ENCODE measurements around the gene HSP90B1. TPM values are rescaled to one million over a fixed set of nuclear protein-coding genes. Genes with fewer than 3 reads are reported as not detected.
A peak's percentile ranks its signal among the peaks of the same experiment; 100 is the strongest.

HSP90B1 gene
- total and polyA plus RNA-seq, 4 experiments from 2014 or later: 199 to 534 (median 384) TPM

DNA sequence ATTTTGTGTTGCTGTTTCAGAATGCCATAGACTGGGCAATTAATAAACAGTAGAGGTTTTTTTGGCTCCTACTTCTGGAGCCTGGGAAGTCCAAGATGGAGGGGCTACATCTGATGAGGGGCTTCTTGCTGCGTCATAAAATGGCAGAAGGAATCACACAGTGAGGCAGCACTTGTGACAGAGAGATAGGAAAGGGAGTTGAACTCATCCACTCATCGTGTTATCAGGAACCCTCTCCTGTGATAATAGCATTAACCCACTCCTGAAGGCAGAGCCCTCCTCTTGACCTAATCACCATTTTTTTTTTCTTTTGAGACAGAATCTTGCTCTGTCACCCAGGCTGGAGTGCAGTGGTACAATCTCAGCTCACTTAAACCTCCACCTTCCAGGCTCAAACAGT lies 45.2 kb downstream of the HSP90B1 start:
- H3K27me3 ChIP-seq (ENCODE audit: insufficient read depth, low read length): no peaks in the 10 kb centered on the region
- no peak for DNase-seq
- Mint-ChIP-seq H3K27me3 (no peaks in the 10 kb centered on the region), H3K4me1 (peaks cover 22 to 64% (median 34%) of the 10 kb centered on the region in 4 donors), H3K9me3 (no peaks in the 10 kb centered on the region), H3K27ac (no peak overlapping the region), H3K4me3 (no peak overlapping the region), H3K36me3 (peaks cover 35 to 54% of the 10 kb centered on the region in 2 donors)
- H3K27ac ChIP-seq (ENCODE audit: low read depth, low read length): no peak overlapping the region
- peaks cover 19% of the 10 kb centered on the region for H3K36me3 ChIP-seq (ENCODE audit: insufficient read depth, low read length)
- intact Hi-C loops (cut with micrococcal nuclease): no loop called here
- H3K9me3 ChIP-seq (ENCODE audit: control insufficient read depth in 1 of 2, low read length in 2 of 2): no peaks in the 10 kb centered on the region
- H3K4me1 ChIP-seq (ENCODE audit: insufficient read depth, low read length): peaks cover 11% of the 10 kb centered on the region
- CTCF ChIA-PET (ENCODE audit: partially characterized antibody): no interaction called here
- POLR2A ChIA-PET (ENCODE audit: partially characterized antibody): interaction anchor here (2.5 kb wide), 1 partner anchor 9 kb away, joined by 8 read pairs; the partner anchor contains the start of gene TDG
- no peak overlapping the region for H3K4me3 ChIP-seq (ENCODE audit: low read length in 2 of 2)

DNA sequence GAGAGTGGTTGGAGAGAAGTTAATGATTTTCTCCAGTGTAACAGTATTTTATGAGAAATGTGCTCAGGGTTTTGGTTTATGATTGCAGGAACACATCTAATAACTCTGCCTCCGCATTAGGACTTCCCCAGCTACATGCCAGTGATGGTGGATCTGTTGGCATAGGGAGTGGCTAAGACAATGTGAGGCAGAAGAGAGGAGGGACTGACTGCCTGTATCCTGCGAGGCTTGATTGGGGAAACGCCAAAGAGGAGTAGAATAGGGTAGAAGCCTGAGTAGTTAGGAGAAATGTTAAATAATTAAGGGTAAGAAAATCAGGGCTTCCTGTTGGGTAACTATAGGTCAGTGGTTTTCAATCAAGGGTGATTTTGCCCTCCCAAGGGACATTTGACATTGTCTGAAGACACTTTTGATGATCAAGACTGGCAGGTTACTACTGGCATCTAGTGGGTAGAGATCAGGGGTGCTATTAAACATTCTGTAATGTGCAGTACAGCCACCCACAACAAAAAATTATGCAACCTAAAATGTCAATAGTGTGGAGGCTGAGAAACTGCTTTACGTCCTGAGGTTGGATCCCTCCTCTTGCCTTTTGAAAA lies 48.3 kb downstream of the HSP90B1 start:
- Mint-ChIP-seq H3K27ac (peak overlapping the region in 3 of 7 donors; percentile 22 to 83 (median 68)), H3K9me3 (no peaks in the 10 kb centered on the region), H3K27me3 (no peaks in the 10 kb centered on the region), H3K4me1 (peaks cover 8 to 40% (median 15%) of the 10 kb centered on the region in 4 donors), H3K36me3 (peaks cover 42 to 64% of the 10 kb centered on the region in 2 donors), H3K4me3 (no peak overlapping the region)
- Histone ChIP-seq H3K27me3 (ENCODE audit: insufficient read depth, low read length) (no peaks in the 10 kb centered on the region), H3K4me1 (ENCODE audit: insufficient read depth, low read length) (no peaks in the 10 kb centered on the region), H3K9me3 (ENCODE audit: control insufficient read depth in 1 of 2, low read length in 2 of 2) (no peaks in the 10 kb centered on the region), H3K27ac (ENCODE audit: low read depth, low read length) (no peak overlapping the region), H3K4me3 (ENCODE audit: low read length in 2 of 2) (no peak overlapping the region), H3K36me3 (ENCODE audit: insufficient read depth, low read length) (peaks cover 29% of the 10 kb centered on the region)
- POLR2A ChIA-PET (ENCODE audit: partially characterized antibody): interaction anchor here (2.4 kb wide), 1 partner anchor 49 kb away, joined by 9 read pairs; the partner anchor contains the start of gene HSP90B1
- intact Hi-C loops (cut with micrococcal nuclease): no loop called here
- CTCF ChIA-PET (ENCODE audit: partially characterized antibody): no interaction called here
- DNase-seq: no peak

DNA sequence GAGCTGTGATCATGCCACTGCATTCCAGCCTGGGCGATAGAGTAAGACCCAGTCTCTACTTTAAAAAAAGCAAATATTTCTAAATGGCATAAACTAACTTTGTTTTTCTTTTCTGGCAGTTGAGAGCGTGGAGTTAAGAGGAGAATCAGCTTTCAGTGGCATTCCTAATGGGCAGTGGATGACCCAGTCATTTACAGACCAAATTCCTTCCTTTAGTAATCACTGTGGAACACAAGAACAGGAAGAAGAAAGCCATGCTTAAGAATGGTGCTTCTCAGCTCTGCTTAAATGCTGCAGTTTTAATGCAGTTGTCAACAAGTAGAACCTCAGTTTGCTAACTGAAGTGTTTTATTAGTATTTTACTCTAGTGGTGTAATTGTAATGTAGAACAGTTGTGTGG lies 56.6 kb downstream of the HSP90B1 start:
- Mint-ChIP-seq H3K27me3 (no peaks in the 10 kb centered on the region), H3K9me3 (no peaks in the 10 kb centered on the region), H3K4me3 (no peak overlapping the region), H3K36me3 (peaks cover 20 to 49% of the 10 kb centered on the region in 2 donors), H3K27ac (no peak overlapping the region), H3K4me1 (no peaks in the 10 kb centered on the region)
- Histone ChIP-seq H3K27ac (ENCODE audit: low read depth, low read length) (no peak overlapping the region), H3K4me1 (ENCODE audit: insufficient read depth, low read length) (no peaks in the 10 kb centered on the region), H3K36me3 (ENCODE audit: insufficient read depth, low read length) (peaks cover 44% of the 10 kb centered on the region), H3K4me3 (ENCODE audit: low read length in 2 of 2) (no peak overlapping the region), H3K27me3 (ENCODE audit: insufficient read depth, low read length) (no peaks in the 10 kb centered on the region), H3K9me3 (ENCODE audit: control insufficient read depth in 1 of 2, low read length in 2 of 2) (no peaks in the 10 kb centered on the region)
- ChIA-PET POLR2A (ENCODE audit: partially characterized antibody) (interaction anchor here (1.2 kb wide), 1 partner anchor 10 kb away, joined by 4 read pairs; no protein-coding TSS in a partner anchor), CTCF (ENCODE audit: partially characterized antibody) (interaction anchor here (1.2 kb wide), 1 partner anchor 122 kb away, joined by 4 read pairs; no protein-coding TSS in a partner anchor)
- intact Hi-C loops (cut with micrococcal nuclease): no loop called here
- no peak for DNase-seq

DNA sequence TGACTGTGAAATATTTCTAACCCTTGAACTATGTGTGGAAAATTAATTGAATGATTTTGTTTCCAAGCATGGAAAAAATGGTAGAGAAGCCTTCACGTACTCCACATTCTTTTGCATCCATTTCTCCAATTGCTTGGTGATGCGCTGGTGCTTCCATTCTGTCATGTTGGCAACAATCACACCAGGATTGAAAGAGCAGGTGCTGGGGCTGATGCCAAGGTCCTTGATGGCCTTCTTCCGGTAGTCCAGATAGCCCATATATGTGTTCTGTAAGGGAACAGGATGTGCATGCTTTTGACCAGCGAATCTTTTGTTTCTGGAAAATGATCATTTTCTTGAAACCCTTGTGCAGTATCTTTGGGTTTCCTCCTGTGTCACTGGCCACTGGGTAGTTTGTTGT lies 64.0 kb downstream of the HSP90B1 start:
- intact Hi-C loops (cut with micrococcal nuclease): no loop called here
- Mint-ChIP-seq H3K27ac (no peak overlapping the region), H3K4me3 (no peak overlapping the region), H3K4me1 (no peaks in the 10 kb centered on the region), H3K9me3 (no peaks in the 10 kb centered on the region), H3K27me3 (peaks cover 3 to 4% of the 10 kb centered on the region in 2 donors), H3K36me3 (peaks cover 0 to 6% of the 10 kb centered on the region in 2 donors)
- H3K9me3 ChIP-seq (ENCODE audit: control insufficient read depth in 1 of 2, low read length in 2 of 2): no peaks in the 10 kb centered on the region
- H3K27me3 ChIP-seq (ENCODE audit: insufficient read depth, low read length): no peaks in the 10 kb centered on the region
- ChIA-PET POLR2A (ENCODE audit: partially characterized antibody) (no interaction called here), CTCF (ENCODE audit: partially characterized antibody) (no interaction called here)
- no peak overlapping the region for H3K27ac ChIP-seq (ENCODE audit: low read depth, low read length)
- peaks cover 2% of the 10 kb centered on the region for H3K36me3 ChIP-seq (ENCODE audit: insufficient read depth, low read length)
- no peak overlapping the region for H3K4me3 ChIP-seq (ENCODE audit: low read length in 2 of 2)
- no peak for DNase-seq
- no peaks in the 10 kb centered on the region for H3K4me1 ChIP-seq (ENCODE audit: insufficient read depth, low read length)

DNA sequence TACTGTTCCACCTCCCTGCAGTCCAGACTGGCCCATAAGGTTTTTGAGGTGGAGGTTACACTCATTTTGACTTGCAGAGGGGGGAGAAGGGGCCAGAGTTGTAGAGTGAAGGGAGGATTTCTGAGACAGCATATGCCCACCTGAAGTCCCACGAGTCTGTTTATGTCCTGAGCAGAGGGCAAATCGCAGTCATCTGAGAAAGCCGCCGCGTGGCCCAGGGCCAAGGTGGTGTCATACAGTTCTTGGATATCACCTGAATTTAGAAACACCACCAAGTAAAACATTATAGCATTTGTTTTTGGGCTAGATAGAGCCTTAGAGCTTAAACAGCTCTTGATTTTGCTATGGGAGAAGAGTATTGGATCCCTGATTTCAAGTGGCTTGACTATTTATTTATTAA lies 66.4 kb downstream of the HSP90B1 start:
- Mint-ChIP-seq H3K4me1 (no peaks in the 10 kb centered on the region), H3K4me3 (no peak overlapping the region), H3K27me3 (peaks cover 14 to 17% of the 10 kb centered on the region in 2 donors), H3K9me3 (no peaks in the 10 kb centered on the region), H3K36me3 (no peaks in the 10 kb centered on the region), H3K27ac (no peak overlapping the region)
- no peak for DNase-seq
- no peak overlapping the region for H3K27ac ChIP-seq (ENCODE audit: low read depth, low read length)
- no peak overlapping the region for H3K4me3 ChIP-seq (ENCODE audit: low read length in 2 of 2)
- H3K4me1 ChIP-seq (ENCODE audit: insufficient read depth, low read length): no peaks in the 10 kb centered on the region
- intact Hi-C loops (cut with micrococcal nuclease): no loop called here
- ChIA-PET POLR2A (ENCODE audit: partially characterized antibody) (no interaction called here), CTCF (ENCODE audit: partially characterized antibody) (interaction anchor here (1.3 kb wide), 1 partner anchor 20 kb away, joined by 4 read pairs; no protein-coding TSS in a partner anchor)
- H3K27me3 ChIP-seq (ENCODE audit: insufficient read depth, low read length): no peaks in the 10 kb centered on the region
- H3K9me3 ChIP-seq (ENCODE audit: control insufficient read depth in 1 of 2, low read length in 2 of 2): no peaks in the 10 kb centered on the region
- H3K36me3 ChIP-seq (ENCODE audit: insufficient read depth, low read length): no peaks in the 10 kb centered on the region

DNA sequence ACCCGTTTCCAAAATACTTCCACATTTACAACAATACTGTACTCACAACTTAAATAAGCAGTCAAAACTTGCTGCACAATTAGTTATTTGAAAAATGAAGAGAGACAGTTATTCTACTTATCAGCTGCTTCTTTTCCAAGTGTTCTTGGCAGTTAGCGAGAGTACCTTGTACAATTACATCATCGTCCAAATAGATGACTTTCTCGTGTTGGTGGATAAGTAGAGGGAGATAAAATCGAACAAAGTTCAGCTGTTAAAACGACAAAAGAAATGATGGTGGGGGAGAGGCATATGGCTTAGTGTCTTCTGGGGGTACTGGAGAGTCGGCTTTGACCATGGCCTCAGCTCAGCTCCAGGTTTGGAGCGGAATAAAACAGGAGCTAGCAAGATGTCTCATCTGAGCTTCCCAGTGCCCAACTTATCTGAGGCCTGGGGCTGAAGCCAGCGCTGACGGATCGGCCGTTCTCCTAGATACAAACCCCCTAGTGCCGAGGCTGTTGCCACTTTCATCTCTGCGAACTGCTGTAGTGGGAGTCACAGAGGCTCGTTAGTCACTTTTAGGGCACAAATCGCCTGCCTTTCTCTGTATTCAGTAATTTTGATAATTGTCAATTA lies 67.2 kb downstream of the HSP90B1 start:
- Histone ChIP-seq H3K27me3 (ENCODE audit: insufficient read depth, low read length) (no peaks in the 10 kb centered on the region), H3K36me3 (ENCODE audit: insufficient read depth, low read length) (no peaks in the 10 kb centered on the region), H3K4me3 (ENCODE audit: low read length in 2 of 2) (no peak overlapping the region), H3K4me1 (ENCODE audit: insufficient read depth, low read length) (no peaks in the 10 kb centered on the region), H3K9me3 (ENCODE audit: control insufficient read depth in 1 of 2, low read length in 2 of 2) (no peaks in the 10 kb centered on the region), H3K27ac (ENCODE audit: low read depth, low read length) (no peak overlapping the region)
- no peaks in the 10 kb centered on the region for H3K4me1 Mint-ChIP-seq
- ChIA-PET CTCF (ENCODE audit: partially characterized antibody) (interaction anchor here (1.3 kb wide), 1 partner anchor 20 kb away, joined by 4 read pairs; no protein-coding TSS in a partner anchor), POLR2A (ENCODE audit: partially characterized antibody) (no interaction called here)
- H3K4me3 Mint-ChIP-seq: no peak overlapping the region
- H3K27me3 Mint-ChIP-seq: peaks cover 14 to 17% of the 10 kb centered on the region in 2 donors
- intact Hi-C loops (cut with micrococcal nuclease): no loop called here
- H3K36me3 Mint-ChIP-seq: no peaks in the 10 kb centered on the region
- H3K9me3 Mint-ChIP-seq: no peaks in the 10 kb centered on the region
- DNase-seq: no peak
- no peak overlapping the region for H3K27ac Mint-ChIP-seq
